Renal cortical epithelial cell (primary cell): ENCODE data around the gene TDRD3. TPM values are rescaled to one million over a fixed set of nuclear protein-coding genes. Genes with fewer than 3 reads are reported as not detected.

ENCODE experiments used
- DNase-seq: peaks from one replicate; pipeline ENCODE4 v3.0.0-alpha.2; 2011; ENCODE audit warnings: low read depth
- total RNA-seq: library from RNA; depleted of rRNA; stranded (reverse); fragments of >200 nt; gene quantifications from 2 replicates; pipeline ENCODE4 v1.2.3, GENCODE V29; 2014

Gene TDRD3
- total RNA-seq, 1 donor from 2014 or later: 21.0 TPM

DNA sequence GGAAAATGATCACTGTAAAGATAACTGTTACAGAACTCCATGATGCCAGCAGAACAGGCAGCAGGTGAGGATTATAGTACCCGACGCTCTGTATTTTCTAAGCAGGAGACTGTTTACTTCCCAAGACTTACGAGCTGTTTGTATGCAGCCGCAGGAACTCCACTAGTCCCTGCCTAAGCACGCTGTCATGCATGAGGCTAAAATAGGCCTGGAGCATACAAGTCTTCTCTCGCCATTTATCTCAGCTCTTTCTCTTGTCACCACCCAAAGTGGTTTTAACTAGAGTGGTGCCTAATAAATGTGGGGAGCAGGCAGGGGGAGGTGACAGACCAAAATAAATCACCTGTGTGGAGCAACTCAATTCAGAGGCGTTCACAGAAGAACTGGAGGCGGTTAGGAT lies 175.8 kb downstream of the TDRD3 start:
- no peak for DNase-seq

DNA sequence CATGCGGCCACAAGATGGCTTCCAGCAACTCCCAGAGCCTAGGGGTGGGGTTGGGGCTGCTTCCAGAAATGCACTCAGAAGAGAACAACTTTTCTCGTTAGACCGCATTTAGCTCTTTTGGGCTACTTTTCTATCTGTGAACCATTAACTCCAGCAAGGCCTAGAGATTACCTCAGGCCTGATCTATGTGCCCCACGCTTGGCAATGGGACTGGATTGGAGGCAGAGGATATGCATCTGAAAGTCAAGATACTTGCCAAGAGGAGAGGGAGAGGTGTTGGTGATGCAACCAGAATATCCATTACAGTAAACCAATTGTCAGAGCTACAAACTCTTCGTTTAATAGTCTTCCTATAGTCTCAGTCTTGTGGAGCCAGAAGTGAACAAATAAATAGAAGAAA lies 177.7 kb downstream of the TDRD3 start:
- no peak for DNase-seq

- no peak for DNase-seq
Observed at GRCh38 chr13:60575142-60575541, 178.1 kb downstream of the TDRD3 start.

DNA sequence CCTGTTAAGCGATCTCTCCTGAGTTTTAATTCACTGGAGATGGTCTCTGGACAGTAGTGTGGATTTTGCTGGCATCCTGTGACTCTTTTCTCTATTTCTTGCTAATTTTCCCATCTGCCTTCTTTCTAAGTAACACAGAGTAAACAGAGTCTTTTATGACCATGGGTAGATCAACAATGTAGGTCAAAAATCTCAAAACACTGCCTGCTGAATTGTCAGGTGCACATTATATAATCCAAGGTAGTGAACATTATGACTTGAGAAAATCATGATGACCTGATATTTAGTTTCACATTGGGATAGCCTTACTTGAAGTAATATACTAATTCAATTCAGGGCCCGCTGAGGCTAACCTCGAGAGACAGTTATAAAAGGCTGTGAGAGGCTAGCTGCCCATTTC lies 180.7 kb downstream of the TDRD3 start:
- DNase-seq: no peak

DNA sequence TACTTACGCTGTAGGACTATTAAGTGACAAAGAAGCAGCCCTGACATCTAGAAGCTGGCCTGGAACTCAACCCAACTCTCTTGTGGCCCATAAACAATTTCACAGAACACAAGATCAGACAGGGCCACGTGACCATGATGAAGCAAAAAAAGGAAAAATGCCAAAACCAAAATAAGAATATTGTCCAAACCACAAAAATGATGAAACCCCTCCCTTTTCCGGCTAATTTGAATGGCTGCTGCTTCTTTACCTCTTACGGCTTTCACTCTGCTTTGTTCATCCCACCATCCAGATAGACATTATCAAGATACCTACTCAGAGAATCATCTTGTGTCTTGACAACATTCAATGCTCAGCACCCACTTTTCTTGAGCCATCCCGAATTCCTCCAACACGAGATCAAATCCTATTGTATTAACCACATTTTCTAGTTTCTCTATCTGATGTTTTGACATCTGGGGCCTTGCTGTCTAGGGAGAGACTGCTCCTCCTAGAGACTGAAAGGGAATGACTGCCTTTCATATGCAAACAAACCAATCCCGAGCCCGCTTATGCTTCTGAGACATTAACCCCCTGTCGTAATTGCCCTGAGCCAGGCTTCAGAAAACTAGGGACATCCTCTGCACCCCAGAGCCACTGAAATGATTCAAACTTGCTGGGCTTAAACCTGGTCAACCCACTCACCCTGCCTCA lies 186.3 kb downstream of the TDRD3 start:
- no peak for DNase-seq

DNA sequence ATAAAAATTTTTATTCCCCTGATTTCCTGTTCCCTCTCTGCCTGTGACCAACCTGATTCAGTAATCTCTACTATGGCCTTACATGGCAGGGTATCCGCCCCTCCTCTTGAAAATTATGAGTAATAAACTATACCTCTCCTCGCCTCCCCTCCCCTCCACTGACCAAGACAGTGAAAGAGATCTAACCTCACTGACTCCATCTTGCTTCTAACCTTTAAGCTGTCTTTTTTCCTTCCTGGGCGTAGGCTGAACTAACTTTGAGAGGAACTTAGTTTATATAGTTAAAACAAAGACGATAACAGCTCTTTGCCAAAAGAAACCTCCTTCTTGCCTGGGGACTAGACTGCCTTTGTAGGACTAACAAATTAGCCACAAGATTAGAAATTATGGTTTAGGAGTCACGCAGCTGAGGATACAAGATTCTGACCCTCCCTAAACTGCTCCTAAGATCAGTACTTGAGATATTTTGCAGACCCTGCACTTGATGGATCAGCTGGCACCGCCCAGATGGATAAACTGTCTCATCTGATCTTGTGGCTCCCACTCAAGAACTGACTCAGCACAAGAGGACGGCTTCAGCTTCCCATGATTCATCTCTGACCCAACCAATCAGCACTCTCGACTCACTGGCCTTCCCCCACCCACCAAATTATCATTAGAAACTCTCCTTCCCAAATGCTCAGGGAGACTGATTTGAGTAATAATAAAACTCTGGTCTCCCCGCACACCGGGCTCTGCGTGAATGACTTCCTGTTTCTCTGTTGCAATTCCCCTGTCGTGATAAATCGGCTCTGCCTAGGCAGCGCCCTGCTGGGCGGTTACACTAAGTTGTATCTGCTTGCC lies 187.1 kb downstream of the TDRD3 start:
- DNase-seq: no peak

- DNase-seq: peak; percentile 6
Observed at GRCh38 chr13:60584976-60585375, 188.0 kb downstream of the TDRD3 start.

- no peak for DNase-seq
Observed at GRCh38 chr13:60590800-60591747, 194.1 kb downstream of the TDRD3 start.

- no peak for DNase-seq
Observed at GRCh38 chr13:60603049-60603448, 206.0 kb downstream of the TDRD3 start.

DNA sequence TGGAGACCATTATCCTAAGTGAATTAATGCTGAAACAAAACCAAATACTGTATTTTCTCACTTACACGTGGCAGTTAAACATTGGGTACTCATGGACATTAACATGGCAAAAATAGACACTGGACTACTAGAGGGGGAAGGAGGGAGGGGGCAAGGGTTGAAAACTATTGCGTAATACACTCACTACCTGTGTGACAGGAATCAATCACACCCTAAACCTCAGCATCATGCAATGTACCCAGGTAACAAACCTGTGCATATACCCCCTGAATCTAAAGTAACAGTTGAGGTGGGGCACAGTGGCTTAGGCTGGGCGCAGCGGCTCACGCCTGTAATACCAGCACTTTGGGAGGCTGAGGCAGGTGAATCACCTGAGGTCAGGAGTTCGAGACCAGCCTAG lies 207.0 kb downstream of the TDRD3 start:
- no peak for DNase-seq

DNA sequence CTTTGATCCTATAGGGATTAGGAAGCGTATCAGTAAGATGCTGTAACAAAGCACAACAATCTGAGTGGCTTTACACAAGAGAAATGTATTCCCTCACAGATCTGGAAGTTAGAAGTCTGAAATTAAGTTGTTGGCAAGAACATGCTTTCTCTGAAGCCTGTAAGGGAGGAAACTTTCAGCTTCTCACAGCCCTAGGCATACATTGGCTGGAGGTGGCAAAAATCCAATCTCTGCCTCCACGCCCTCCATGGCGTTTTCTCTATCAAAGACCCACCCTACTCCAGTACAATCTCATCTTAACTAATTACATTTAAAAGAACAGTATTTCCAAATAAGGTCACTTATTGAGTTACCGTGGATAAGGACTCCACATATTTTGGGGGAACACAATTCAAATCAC lies 211.9 kb downstream of the TDRD3 start:
- DNase-seq: no peak

- no peak for DNase-seq
Observed at GRCh38 chr13:60611523-60611922, 214.5 kb downstream of the TDRD3 start.

- no peak for DNase-seq
Observed at GRCh38 chr13:60612593-60612992, 215.6 kb downstream of the TDRD3 start.

- no peak for DNase-seq
Observed at GRCh38 chr13:60613080-60613479, 216.1 kb downstream of the TDRD3 start.

GRCh38 chr13:60617991-60618733 lies 221.1 kb downstream of the TDRD3 start:
- peak; percentile 12 for DNase-seq

GRCh38 chr13:60619461-60619860 lies 222.4 kb downstream of the TDRD3 start:
- no peak for DNase-seq

DNA sequence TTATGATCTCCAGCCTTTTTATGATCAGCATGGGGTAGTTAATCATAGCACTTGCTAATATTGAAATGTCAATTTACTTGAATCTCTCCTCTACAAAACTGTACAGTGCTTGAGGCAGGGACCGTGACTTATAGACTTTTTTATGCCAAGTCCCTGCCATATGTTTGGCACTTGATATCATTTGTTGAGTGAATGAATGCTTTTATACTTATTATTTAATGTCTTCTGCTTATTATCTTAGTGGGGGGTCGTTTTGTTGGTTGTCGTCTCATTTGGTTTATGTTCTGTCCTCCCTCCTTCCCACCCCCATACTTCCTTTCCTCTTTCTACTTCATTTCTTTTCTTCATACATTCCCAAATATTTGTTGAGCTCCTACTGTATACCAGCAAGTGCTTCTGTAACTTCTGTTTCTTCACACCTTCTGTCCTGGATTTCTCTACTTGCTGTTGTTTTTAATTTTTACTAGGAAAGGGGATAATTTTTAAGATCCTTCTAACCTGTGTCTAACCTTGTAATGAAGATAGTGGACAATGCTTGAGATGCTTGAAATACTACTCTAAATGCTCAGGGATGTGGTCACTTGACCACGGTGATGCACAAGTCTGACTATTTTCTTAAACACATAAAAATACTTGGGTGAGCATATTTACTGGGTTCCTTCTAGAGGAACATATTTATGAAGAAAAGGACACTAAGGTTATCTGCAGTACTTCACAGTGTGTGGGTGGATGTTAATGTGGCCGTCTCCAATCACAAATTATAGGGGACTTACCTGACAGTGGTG lies 223.8 kb downstream of the TDRD3 start:
- DNase-seq: peak; percentile 9

- peak; percentile 4 for DNase-seq
Observed at GRCh38 chr13:60623151-60623550, 226.1 kb downstream of the TDRD3 start.
